ENCODE measurements around the gene MACROH2A1.

The MACROH2A1 gene

DNA sequence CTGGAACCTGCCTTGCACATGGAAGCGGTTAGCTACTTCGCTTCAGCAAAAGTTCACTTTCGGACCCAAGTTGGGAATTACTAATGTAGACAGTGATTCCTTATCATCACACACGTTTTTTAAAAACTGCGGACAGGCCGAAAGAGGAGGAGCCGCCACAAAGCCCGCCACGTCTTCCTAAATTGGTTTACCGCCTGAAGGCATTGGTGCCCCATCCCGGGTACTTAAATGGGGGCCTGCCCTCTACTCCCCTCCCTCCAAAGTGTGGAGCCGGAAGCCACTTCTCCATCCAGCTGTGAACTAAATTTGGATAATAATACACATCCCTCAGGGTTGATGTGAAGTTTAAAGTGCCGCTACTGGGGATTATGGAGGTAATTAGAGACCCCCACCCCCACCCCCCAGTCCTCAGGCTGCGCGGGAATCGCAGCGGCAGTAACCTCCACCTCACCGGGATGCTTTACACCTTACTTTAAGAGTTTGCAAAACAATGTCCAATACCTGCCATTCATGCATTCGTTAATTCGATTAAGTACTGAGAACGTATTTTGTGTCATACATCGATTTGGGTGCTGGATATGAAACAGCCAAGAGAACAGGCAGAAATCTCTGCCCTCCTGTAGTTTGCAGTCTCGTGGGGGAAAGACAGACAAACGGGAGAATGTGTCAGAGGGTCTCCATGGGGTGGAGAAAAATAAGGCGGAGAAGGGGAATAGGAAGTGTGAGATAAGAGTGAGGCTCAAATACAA is 937 bp upstream of the MACROH2A1 start:
- Histone ChIP-seq H3K9ac (ENCODE audit: low read depth, low read length) (peak overlapping the region; percentile 79), H3K4me3 (ENCODE audit: low read depth in 1 of 2, low read length in 2 of 2) (peak overlapping the region; percentile 68 to 74; a peak in 3 of 4 replicates), H3K27ac (ENCODE audit: low read length) (peak overlapping the region; percentile 85), H2AFZ (ENCODE audit: low read depth, low read length) (peak overlapping the region; percentile 72), H4K20me1 (ENCODE audit: insufficient read depth, low read length) (peaks cover 34% of the 10 kb centered on the region), H3K4me1 (ENCODE audit: insufficient read depth, low read length) (peaks cover 45% of the 10 kb centered on the region), H3K79me2 (ENCODE audit: insufficient read depth, low read length) (peaks cover 55% of the 10 kb centered on the region), H3K27me3 (ENCODE audit: insufficient read depth, low read length, poor library complexity) (no peaks in the 10 kb centered on the region), H3K36me3 (ENCODE audit: insufficient read depth, low read length) (peaks cover 33% of the 10 kb centered on the region), H3K4me2 (ENCODE audit: insufficient read depth, low read length) (peak overlapping the region; percentile 72), H3K9me3 (ENCODE audit: insufficient read depth, low read length, severe bottlenecking) (peaks cover 2% of the 10 kb centered on the region)
- TF ChIP-seq EZH2 (IDR thresholded peaks at IDR 0.05; ENCODE audit: borderline replicate concordance, low read depth, low read length, severe bottlenecking), result no peak
- TF ChIP-seq, protein P1, sequence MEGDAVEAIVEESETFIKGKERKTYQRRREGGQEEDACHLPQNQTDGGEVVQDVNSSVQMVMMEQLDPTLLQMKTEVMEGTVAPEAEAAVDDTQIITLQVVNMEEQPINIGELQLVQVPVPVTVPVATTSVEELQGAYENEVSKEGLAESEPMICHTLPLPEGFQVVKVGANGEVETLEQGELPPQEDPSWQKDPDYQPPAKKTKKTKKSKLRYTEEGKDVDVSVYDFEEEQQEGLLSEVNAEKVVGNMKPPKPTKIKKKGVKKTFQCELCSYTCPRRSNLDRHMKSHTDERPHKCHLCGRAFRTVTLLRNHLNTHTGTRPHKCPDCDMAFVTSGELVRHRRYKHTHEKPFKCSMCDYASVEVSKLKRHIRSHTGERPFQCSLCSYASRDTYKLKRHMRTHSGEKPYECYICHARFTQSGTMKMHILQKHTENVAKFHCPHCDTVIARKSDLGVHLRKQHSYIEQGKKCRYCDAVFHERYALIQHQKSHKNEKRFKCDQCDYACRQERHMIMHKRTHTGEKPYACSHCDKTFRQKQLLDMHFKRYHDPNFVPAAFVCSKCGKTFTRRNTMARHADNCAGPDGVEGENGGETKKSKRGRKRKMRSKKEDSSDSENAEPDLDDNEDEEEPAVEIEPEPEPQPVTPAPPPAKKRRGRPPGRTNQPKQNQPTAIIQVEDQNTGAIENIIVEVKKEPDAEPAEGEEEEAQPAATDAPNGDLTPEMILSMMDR (IDR thresholded peaks at IDR 0.05; ENCODE audit: borderline replicate concordance, extremely low read depth, low read length, poor library complexity, severe bottlenecking), result no peak
- no peak for ATAC-seq (ENCODE audit: insufficient read depth, low read depth)
- DNase-seq, result peak; percentile 37

DNA sequence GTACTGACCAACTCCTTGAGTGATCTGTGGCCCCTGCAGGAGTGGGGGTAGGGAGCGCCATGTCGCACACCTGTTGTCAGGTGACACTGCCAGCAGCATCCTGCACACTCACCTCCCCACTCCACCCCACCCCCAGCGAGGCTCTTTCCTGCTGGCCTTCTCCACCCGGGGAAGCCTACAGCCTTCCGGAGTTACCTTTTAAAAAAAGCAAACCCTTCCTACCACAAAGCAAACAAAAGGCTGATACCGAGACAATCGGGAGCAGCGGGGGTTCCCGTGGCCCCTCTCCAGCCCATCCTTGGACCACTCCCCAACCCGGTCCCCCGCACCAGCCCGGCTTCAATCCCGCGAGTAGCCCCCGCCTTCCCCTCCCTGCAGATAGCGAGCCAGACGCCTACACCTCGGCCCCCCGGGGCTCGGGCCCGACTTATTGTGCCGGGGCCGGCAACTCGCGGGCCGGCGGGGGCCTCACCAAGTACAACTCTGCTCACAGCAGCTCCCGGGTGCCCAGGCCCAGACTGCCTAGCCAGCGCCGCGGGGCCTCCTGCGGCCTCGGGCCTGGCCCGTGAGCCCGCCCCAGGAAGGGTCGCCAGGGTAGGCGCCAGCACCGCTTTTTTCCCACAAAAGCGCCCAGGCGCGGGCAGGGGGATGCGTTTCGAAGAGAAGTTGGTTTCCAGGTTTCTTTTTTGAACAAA is 724 bp downstream of the MACROH2A1 start:
- H3K9me3 ChIP-seq (ENCODE audit: insufficient read depth, low read length, severe bottlenecking), result no peaks in the 10 kb centered on the region
- TF ChIP-seq, protein P1 (IDR thresholded peaks at IDR 0.05; ENCODE audit: borderline replicate concordance, extremely low read depth, low read length, poor library complexity, severe bottlenecking), result no peak
- TF ChIP-seq EZH2 (IDR thresholded peaks at IDR 0.05; ENCODE audit: borderline replicate concordance, low read depth, low read length, severe bottlenecking), result no peak
- H3K36me3 ChIP-seq (ENCODE audit: insufficient read depth, low read length), result peaks cover 48% of the 10 kb centered on the region
- no peaks in the 10 kb centered on the region for H3K27me3 ChIP-seq (ENCODE audit: insufficient read depth, low read length, poor library complexity)
- peak overlapping the region; percentile 68 to 74 for H3K4me3 ChIP-seq (ENCODE audit: low read depth in 1 of 2, low read length in 2 of 2)
- H3K4me2 ChIP-seq (ENCODE audit: insufficient read depth, low read length), result peak overlapping the region; percentile 76
- peaks cover 72% of the 10 kb centered on the region for H3K79me2 ChIP-seq (ENCODE audit: insufficient read depth, low read length)
- peaks cover 50% of the 10 kb centered on the region for H4K20me1 ChIP-seq (ENCODE audit: insufficient read depth, low read length)
- peaks cover 61% of the 10 kb centered on the region for H3K4me1 ChIP-seq (ENCODE audit: insufficient read depth, low read length)
- ATAC-seq (ENCODE audit: insufficient read depth, low read depth) (peak; percentile 39), DNase-seq (peak; percentile 62)
- H3K27ac ChIP-seq (ENCODE audit: low read length), result peak overlapping the region; percentile 85
- H2AFZ ChIP-seq (ENCODE audit: low read depth, low read length), result peak overlapping the region; percentile 72
- peak overlapping the region; percentile 79 for H3K9ac ChIP-seq (ENCODE audit: low read depth, low read length)

DNA sequence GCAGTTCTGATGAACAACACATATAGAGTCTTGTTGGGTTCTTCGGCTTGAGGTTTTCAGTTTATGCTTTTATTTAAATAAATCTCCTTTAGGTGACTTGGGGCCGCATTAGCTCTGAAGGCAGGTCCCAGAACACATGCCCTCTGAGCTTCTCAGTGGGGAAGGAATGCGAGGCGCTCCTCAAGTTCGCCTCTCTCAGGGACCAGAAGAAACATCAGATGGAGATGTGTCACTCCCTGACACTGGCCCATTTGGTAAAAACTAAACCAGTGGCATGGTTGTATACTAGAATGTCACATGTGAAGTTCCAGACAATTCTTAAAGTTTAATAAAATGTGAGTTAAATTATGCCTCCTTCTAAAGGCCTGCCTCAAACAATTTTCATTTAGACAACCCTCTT is 1.9 kb downstream of the MACROH2A1 start:
- H3K4me3 ChIP-seq (ENCODE audit: low read depth in 1 of 2, low read length in 2 of 2), result peak overlapping the region; percentile 68 to 74; a peak in 3 of 4 replicates
- H3K9me3 ChIP-seq (ENCODE audit: insufficient read depth, low read length, severe bottlenecking), result no peaks in the 10 kb centered on the region
- TF ChIP-seq, protein P1 (IDR thresholded peaks at IDR 0.05; ENCODE audit: borderline replicate concordance, extremely low read depth, low read length, poor library complexity, severe bottlenecking), result no peak
- TF ChIP-seq EZH2 (IDR thresholded peaks at IDR 0.05; ENCODE audit: borderline replicate concordance, low read depth, low read length, severe bottlenecking), result no peak
- peak overlapping the region; percentile 85 for H3K27ac ChIP-seq (ENCODE audit: low read length)
- peak overlapping the region; percentile 76 for H3K4me2 ChIP-seq (ENCODE audit: insufficient read depth, low read length)
- peaks cover 68% of the 10 kb centered on the region for H3K4me1 ChIP-seq (ENCODE audit: insufficient read depth, low read length)
- no peaks in the 10 kb centered on the region for H3K27me3 ChIP-seq (ENCODE audit: insufficient read depth, low read length, poor library complexity)
- H2AFZ ChIP-seq (ENCODE audit: low read depth, low read length), result no peak overlapping the region
- peak overlapping the region; percentile 79 for H3K9ac ChIP-seq (ENCODE audit: low read depth, low read length)
- peaks cover 84% of the 10 kb centered on the region for H3K79me2 ChIP-seq (ENCODE audit: insufficient read depth, low read length)
- DNase-seq, result no peak
- no peak for ATAC-seq (ENCODE audit: insufficient read depth, low read depth)
- H3K36me3 ChIP-seq (ENCODE audit: insufficient read depth, low read length), result peaks cover 60% of the 10 kb centered on the region
- H4K20me1 ChIP-seq (ENCODE audit: insufficient read depth, low read length), result peaks cover 63% of the 10 kb centered on the region

All from DND-41 (cell line).